Cardiac septum (tissue), 1 donor: ENCODE measurements around the gene TMEM229B. TPM values are rescaled to one million over a fixed set of nuclear protein-coding genes. Genes with fewer than 3 reads are reported as not detected.

Experiments
- DNase-seq: peaks from one replicate; pipeline ENCODE4 v3.0.0-alpha.2; 2020; ENCODE audit warnings: low spot score
- intact Hi-C: fragments of 100-400 bp; cut with DNase I; formaldehyde crosslinking; loops from one replicate; pipeline ENCODE4 v1.14.0; 2022
- microRNA-seq: library from miRNA; unstranded; fragments of <30 nt; microRNA quantifications from one replicate; pipeline ENCODE4 v1.2.0, GENCODE V29; 2020
- total RNA-seq: library from RNA; stranded (reverse); fragmentation: NEBNext Ultra II Directional; extraction: Animal tissue kit (Norgen Biotek cat#: 25700); gene quantifications from one replicate; pipeline ENCODE4 v1.2.1, GENCODE V29; 2021
- donor health status: DM: no; HTN: no; CAD: no.

The TMEM229B gene
- total RNA-seq, 1 donor from 2014 or later = 1.6 TPM

DNA sequence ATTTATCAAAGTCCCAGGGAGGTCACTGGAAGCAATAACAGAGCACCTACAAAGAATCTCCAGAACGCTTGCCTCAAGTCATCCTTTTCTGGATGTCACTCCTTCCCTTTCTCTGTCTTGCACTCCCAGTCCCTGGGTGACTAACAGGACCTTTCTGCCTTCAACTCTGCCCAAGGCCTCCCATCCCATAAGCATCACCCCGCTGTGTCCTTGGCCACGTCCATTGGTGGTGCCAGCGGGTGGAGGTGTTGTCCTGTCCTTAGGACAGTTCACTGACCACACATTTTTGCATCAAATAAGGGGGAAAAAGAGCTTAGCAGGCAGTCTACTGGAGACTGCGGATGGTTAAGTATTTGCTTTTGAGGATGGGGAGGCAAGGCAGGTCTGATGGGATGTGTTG lies 52.9 kb downstream of the TMEM229B start:
- peak; percentile 26 for DNase-seq
- intact Hi-C loops = no loop called here

- no peak for DNase-seq
- intact Hi-C loops = no loop called here
Measured at GRCh38 chr14:67432050-67432564, 56.4 kb downstream of the TMEM229B start.

- DNase-seq = no peak
- intact Hi-C loops = loop anchor here (5.0 to 10.0 kb wide), 2 partner anchors 58 to 275 kb away; partner anchors contain the start of genes RDH12 and TMEM229B
Measured at GRCh38 chr14:67429510-67430205, 58.9 kb downstream of the TMEM229B start.

DNA sequence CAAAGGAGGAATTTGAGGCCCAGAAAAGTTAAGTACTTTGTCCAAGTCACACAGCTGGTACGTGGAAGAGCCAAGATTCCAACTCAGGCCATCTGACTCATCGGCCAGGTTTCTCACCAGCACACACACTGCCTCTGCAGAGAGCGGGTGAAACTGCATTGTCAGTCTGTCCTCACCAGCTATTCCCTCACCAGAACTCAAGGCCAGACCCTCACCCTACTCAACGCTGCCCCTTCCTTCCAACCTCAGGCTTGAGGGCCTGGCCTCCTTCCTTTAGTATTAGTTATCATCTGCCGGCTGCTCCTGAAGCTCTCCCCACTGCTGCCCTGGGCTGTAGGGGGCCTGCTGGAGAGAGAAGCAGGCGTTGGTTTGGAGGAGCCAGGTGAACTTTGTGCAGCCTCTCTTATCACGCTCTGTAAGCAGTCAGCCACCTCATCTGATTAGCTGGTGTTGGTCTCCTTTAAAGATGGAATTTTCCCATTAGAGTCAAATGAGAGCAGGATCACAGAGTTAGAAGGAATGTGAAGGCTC lies 60.0 kb downstream of the TMEM229B start:
- DNase-seq = no peak
- intact Hi-C loops = loop anchor here (5.0 to 10.0 kb wide), 2 partner anchors 59 to 276 kb away; partner anchors contain the start of genes RDH12 and TMEM229B

- intact Hi-C loops = loop anchor here (1.0 to 10.0 kb wide), 4 partner anchors 60 to 278 kb away; partner anchors contain the start of genes RDH12 and TMEM229B
- DNase-seq = no peak
Measured at GRCh38 chr14:67426983-67427606, 61.4 kb downstream of the TMEM229B start.

GRCh38 chr14:67426161-67426560 lies 62.4 kb downstream of the TMEM229B start:
- DNase-seq = no peak
- intact Hi-C loops = loop anchor here (2.0 to 10.0 kb wide), 3 partner anchors 61 to 279 kb away; partner anchors contain the start of genes RDH12 and TMEM229B

- intact Hi-C loops = loop anchor here (2.0 to 10.0 kb wide), 3 partner anchors 62 to 279 kb away; partner anchors contain the start of genes RDH12 and TMEM229B
- DNase-seq = no peak
Measured at GRCh38 chr14:67425608-67426007, 62.9 kb downstream of the TMEM229B start.

GRCh38 chr14:67424539-67424938 lies 64.0 kb downstream of the TMEM229B start:
- no peak for DNase-seq
- intact Hi-C loops = loop anchor here (10.0 kb wide), 1 partner anchor 280 kb away; the partner anchor contains the start of gene RDH12

- intact Hi-C loops = loop anchor here (10.0 kb wide), 1 partner anchor 281 kb away; the partner anchor contains the start of gene RDH12
- no peak for DNase-seq
Measured at GRCh38 chr14:67423424-67423823, 65.1 kb downstream of the TMEM229B start.

DNA sequence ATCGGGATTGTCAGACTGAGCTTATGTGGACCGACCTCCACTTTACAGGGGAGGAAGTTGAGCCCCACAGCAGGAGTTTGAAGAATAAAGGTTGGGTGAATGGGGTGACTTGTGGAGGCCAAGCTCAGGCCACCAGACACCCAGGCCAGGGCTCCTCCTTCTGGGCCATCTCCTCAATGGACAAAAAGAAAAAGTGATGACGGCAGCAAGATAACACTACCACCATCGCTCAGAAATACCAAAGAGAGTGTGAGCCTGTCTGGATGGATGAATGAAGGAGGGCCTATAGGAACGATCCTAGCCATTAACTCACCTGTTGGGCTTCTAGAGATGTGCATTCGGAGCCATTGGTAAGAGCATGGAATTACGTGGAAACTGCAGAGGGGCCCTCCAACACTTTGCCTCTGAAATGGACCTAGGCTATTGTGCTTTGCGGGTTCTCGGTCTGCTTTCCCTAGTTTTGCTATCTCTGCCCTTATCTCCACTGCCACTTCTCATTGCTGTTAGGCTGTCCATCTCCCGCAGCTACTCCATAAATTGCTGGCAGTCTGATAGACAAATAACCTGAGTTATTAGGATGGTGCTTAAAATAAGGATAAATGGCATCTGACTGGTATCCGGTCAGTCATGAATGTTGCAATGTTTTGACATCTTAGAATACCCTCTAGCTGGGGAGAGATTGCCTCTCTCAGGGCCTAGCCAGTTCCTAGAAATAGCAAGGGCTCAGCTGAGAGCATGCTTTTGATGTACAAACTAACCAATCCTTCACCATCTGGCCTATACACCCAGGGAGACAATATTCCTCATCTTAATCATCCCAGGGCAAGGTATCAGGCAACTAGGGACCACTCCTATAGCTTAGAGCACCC lies 66.9 kb downstream of the TMEM229B start:
- intact Hi-C loops = loop anchor here (10.0 kb wide), 1 partner anchor 283 kb away; the partner anchor contains the start of gene RDH12

More for the DNA sequence above, 66.9 kb downstream of the TMEM229B start:
- DNase-seq = no peak

Small RNA genes lying within 50 kb of the gene (microRNA-seq; reads per million reads assigned to microRNA genes)
- not detected for gene MIR5694

Other genes with a start within 250 kb of the TMEM229B start
- gene PALS1, start 247.3 kb downstream of the TMEM229B start, total RNA-seq = 11.5 TPM
- gene ATP6V1D, start 128.9 kb downstream of the TMEM229B start, total RNA-seq = 178 TPM
- 89.8 TPM for gene EIF2S1, start 128.4 kb downstream of the TMEM229B start, total RNA-seq
- 0.40 TPM for gene PLEK2, start 76.6 kb downstream of the TMEM229B start, total RNA-seq
- gene PLEKHH1, start 44.6 kb upstream of the TMEM229B start, total RNA-seq = 2.6 TPM
- 10.6 TPM for gene PIGH, start 111.5 kb upstream of the TMEM229B start, total RNA-seq
- gene ARG2, start 131.2 kb upstream of the TMEM229B start, total RNA-seq = 1.6 TPM
- gene VTI1B, start 185.9 kb upstream of the TMEM229B start, total RNA-seq = 115 TPM
- 18.3 TPM for gene RDH11, start 207.0 kb upstream of the TMEM229B start, total RNA-seq
- gene RDH12, start 213.2 kb upstream of the TMEM229B start, total RNA-seq = not detected